Renal cortical epithelial cell (primary cell): ENCODE results near the gene BICDL2. TPM values are rescaled to one million over a fixed set of nuclear protein-coding genes. Genes with fewer than 3 reads are reported as not detected.

Experiments used
- DNase-seq: peaks from one replicate; pipeline ENCODE4 v3.0.0-alpha.2; 2011; ENCODE audit warnings: low read depth
- total RNA-seq: library from RNA; depleted of rRNA; stranded (reverse); fragments of >200 nt; gene quantifications from 2 replicates; pipeline ENCODE4 v1.2.3, GENCODE V29; 2014

The BICDL2 gene
- total RNA-seq, 1 donor from 2014 or later, result 0.30 TPM

DNA sequence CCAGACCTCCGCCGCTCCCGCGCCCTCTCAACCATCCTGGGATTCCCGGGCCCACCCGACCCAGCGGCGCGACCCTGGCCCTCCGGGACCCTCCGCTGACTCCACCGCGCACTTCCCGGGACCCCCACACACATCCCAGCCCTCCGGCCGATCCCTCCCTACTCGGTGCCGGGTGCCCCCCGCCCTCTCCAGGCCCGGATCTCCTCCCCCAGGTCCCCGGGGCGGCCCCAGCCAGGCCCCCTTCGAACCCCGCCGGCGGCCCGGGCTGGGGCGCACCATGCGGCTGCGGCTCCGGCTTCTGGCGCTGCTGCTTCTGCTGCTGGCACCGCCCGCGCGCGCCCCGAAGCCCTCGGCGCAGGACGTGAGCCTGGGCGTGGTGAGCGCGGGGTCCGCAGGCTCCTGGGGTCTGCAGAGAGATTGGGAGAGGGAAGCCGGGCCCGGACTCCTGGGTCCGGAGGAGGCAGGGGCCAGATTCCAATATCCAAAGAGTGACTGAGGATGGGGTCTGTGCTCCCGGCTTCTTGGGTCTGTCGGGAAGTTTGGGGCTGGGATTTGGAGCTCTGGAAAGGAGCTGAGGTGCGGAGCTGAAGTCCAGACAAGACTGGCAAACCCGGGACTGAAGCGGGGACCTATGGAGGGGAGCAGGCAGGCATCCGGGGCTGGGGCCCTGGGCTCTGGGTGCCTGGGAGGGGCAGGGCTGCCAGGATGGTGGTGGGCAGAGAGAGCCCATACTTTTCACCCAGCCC is 10.1 kb upstream of the BICDL2 start:
- no peak for DNase-seq

DNA sequence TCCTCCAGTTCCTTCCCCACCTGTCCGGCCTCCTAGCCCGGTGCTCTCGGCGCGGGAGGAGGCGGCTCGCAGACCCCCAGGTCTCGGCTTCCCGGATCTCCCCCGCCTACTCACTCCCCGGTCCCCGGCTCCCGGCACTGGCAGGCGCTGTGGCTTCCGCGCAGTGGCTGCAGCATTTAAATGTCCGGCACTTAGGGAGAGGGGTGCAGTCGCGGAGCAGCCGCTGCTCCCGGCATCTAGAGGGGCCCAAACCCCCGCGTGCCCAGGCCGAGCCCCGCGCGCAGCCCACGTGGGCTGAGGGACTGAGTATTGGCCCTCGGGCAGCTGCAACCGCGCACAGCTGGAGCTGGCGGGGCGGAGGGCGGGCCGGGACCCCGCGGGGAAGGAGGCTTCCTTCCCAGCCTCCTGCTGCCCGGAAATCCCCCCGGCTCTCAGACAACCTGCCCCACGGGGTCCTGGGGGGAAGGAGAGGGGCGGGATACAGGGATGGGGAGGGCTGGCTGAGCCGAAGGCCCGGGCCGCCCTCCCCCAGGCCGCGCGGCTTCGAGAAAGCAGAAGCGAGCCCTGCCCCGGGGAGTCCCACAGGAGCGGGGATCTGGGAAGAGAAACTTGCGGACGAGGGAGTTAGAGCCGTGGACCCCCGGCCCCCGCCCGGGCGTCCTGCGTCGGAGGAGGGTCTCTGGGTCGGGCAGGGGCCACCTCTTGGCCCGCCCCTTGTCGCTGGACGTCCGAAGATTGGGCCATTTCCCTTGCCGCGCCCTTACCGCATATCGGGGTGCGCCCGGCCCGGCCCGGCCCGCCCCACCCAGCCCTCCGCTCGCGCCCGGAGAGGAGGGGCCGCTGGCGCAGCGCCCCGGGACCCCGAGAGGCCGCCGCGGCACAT is 9.3 kb upstream of the BICDL2 start, which contains the start of gene MMP25:
MMP25 (plus strand) TSS at position 804 of the 883 bp plus-strand sequence. CDS start 357 bp downstream, outside the sequence.
- DNase-seq, result no peak

- DNase-seq, result no peak
Observed at GRCh38 chr16:3044708-3045107, 8.0 kb upstream of the BICDL2 start.

GRCh38 chr16:3042376-3042775 is 5.6 kb upstream of the BICDL2 start:
- DNase-seq, result no peak

DNA sequence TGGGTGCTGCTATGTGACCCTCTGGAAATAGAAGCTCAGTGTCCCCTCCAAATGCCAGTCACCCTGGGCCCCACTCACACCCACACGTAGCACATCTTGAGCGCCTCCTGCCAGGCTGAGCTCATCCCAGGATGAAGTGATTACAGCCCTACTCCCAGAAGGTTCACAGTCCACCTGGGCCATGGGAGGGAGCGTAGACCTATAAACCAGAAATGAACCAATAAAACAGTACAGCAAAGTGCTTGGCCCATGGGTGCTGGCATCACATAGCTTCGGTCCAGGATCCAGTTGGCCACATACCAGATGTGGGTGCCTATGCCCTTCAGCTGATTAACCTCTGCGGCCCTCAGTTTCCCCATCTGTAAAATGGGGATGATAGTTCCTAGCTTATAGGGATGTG is 2.2 kb upstream of the BICDL2 start:
- DNase-seq, result no peak

GRCh38 chr16:3038256-3038655 is 1.5 kb upstream of the BICDL2 start:
- no peak for DNase-seq

DNA sequence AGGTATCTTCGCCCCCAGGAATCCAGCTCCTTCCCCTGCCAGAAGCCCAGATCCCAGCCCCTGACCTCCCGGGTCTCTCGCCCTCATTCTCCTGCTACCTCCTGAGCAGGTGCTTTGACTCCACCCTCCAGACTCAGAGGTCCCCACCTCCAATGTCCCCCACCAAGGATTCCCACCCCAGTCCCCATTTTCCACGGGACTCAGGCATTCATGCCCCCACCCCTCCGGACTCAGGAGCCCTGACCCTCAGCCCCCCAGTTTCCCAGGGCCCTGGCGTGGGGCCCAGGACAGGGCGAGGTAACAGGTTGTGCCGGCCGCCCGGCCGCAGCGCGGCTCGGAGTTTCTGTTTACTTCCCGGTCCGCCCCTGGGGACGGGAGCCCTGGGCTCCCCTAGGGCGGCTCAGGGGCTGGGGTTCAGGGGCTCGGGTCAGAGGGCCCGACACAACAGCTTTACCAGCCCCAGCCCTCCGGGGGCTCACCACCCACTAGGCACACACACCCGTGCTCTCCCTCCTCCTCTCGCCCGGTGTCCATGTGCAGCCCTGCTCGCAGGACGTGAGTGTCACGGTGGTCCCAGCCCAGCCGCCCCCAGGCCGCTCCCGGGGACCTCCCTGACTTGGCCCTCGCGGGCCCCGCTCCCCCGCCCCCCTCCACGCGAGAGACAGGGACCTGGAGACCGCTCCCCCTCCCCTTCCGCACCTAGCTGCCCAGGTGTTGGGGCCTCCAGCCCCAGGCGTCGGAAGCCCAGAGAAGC is 595 bp downstream of the BICDL2 start:
- no peak for DNase-seq

GRCh38 chr16:3035289-3035971 is 1.3 kb downstream of the BICDL2 start:
- DNase-seq, result no peak

DNA sequence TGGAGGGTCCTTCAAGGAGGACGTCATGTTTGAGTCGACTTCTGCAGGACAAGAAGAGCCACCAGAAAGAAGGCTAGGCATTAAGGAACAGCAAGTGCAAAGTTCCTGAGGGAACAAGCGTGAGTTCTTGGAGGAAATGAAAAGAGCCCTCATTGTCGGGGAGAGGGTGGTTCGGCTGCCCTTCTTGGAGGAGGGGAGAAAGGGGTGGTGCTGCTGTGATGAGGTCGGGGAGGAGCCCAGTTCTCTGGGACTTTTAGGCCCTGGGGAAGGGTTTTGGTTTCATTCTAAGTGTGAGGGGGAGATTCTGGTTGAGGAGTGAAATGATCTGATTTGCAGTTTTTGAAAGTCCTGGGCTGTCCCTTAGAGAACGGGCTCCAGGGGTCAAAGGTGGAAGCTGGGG is 4.1 kb downstream of the BICDL2 start:
- no peak for DNase-seq

- DNase-seq, result no peak
Observed at GRCh38 chr16:3030222-3031212, 6.2 kb downstream of the BICDL2 start.

DNA sequence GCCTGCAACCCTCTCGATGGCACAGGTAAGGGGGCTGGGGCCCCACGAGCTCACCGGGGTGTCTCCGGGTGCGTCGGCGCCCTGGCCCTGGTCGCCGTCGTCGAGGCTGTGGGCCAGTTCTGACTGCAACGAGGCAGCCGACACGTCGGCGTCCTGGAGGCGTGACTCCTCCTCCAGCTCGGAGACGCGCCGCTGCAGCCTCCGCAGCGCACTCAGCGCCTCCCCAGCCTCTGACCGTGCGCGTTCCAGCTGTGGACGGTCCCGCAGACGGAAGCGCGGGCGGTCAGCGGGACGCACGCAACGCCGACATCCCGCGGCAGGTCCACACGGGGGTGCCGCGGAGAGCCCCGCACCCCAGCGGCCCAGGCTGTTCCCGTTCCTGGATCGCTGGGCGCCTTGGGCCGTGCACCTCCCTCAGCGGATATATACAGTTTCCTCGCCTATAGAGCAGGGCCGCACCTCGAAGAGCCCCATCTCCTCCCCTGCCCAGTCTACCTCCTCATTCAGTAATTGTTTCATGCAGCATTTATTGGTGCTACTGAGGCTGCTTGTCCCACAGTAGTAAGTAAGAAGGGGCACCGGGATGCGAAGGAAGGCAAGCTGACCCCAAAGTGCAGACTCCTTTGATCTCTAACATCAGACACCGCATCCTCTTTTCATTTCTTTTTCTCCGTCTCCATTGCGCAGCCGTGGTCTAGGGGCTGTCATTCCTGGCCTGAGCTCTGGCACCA is 7.1 kb downstream of the BICDL2 start:
- no peak for DNase-seq

DNA sequence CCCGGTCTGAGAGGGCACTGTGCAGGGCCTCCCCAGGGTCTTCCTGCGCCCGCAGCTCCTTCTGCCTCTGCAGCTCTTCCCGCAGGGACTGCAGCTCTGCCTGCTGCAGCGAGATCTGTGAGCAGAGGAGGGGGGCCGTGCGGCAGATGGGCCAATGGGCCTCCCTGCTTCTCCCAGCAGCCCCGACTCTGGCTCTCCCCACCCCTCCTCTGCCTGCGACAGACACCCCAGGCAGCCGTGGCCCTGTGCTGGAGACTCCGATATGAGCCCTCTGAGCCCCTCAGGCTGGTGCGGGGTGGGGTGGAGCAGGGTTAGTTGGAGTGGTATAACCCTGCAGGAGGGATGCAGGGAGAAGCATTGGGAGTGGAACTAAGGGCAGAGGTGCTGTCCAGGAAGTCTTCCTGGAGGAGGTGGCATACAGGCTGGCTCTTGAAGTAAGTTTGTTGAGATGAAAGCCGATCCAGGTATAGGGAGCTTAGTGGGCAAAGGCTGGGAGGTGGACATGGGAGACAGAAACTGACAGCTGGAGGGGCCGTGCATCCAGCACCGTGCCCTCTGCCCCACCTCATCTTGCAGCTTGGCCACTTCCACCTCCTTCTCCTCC is 7.9 kb downstream of the BICDL2 start:
- no peak for DNase-seq

GRCh38 chr16:3027983-3028715 is 8.6 kb downstream of the BICDL2 start:
- DNase-seq, result peak; percentile 52

- DNase-seq, result no peak
Observed at GRCh38 chr16:3027489-3027795, 9.3 kb downstream of the BICDL2 start.

- DNase-seq, result no peak
Observed at GRCh38 chr16:3026609-3027488, 9.9 kb downstream of the BICDL2 start.

DNA sequence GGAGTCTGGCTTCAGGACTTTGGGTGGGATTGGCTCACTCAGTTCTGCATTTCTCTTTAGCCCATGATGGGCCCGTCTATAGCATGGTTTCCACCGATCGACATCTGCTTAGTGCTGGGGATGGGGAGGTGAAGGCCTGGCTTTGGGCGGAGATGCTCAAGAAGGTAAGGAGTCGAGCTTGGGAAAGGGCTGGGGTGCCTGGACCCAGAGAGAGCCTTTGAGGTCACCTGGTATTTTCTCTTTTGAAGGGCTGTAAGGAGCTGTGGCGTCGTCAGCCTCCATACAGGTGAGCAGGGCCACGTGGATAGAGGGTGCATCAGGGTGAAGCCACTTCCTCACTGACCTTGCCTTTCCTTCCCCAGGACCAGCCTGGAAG is 10.8 kb downstream of the BICDL2 start:
- DNase-seq, result no peak
